GM12865 (cell line): ENCODE results near the gene TCTA.
"Not testable (repeated sequence)": the region's sequence is repeated elsewhere in the genome, so short reads cannot be mapped to it uniquely, and the experiment has no call there.

ENCODE experiments used
- DNase-seq: peaks from one replicate; pipeline ENCODE4 v3.0.0; 2010; ENCODE audit warnings: low read depth
- H3K4me3 ChIP-seq: 2 replicates; pipeline ENCODE4 v1.5.1; 2011; ENCODE audit warnings: mild to moderate bottlenecking, low read depth, low read length, control low read depth
- CTCF ChIP-seq: IDR thresholded peaks from 2 replicates; pipeline ENCODE4 v1.5.1; 2011; ENCODE audit warnings: low read length, control low read depth, low read depth, inconsistent platforms; ENCODE audit not compliant: insufficient read depth; ENCODE audit errors: missing control alignments

The TCTA gene

GRCh38 chr3:49397470-49397869 is 14.8 kb upstream of the TCTA start:
- peak; percentile 34 for DNase-seq
- no peak overlapping the region for H3K4me3 ChIP-seq
- no peak for TF ChIP-seq CTCF

- TF ChIP-seq CTCF = no peak
- no peak overlapping the region for H3K4me3 ChIP-seq
- no peak for DNase-seq
Observed at GRCh38 chr3:49399461-49399860, 12.8 kb upstream of the TCTA start.

- no peak for DNase-seq
Observed at GRCh38 chr3:49401766-49402165, 10.5 kb upstream of the TCTA start.

GRCh38 chr3:49403891-49404290 is 8.3 kb upstream of the TCTA start:
- no peak for TF ChIP-seq CTCF
- H3K4me3 ChIP-seq = no peak overlapping the region
- DNase-seq = no peak

More at GRCh38 chr3:49401766-49402165, 10.5 kb upstream of the TCTA start:
- H3K4me3 ChIP-seq = no peak overlapping the region
- no peak for TF ChIP-seq CTCF

GRCh38 chr3:49405570-49405969 is 6.7 kb upstream of the TCTA start:
- not testable (repeated sequence) for DNase-seq, H3K4me3 ChIP-seq

- DNase-seq = no peak
- no peak overlapping the region for H3K4me3 ChIP-seq
- no peak for TF ChIP-seq CTCF
Observed at GRCh38 chr3:49406571-49407565, 5.4 kb upstream of the TCTA start.

- no peak for TF ChIP-seq CTCF
- peak overlapping the region; percentile 90 for H3K4me3 ChIP-seq
- no peak for DNase-seq
Observed at GRCh38 chr3:49410066-49410845, 2.0 kb upstream of the TCTA start.
